Activated CD8-positive, alpha-beta memory T cell treated with anti-CD3 and anti-CD28 coated beads, Interleukin-2, amount 10 ng/mL, durations not matched to agents 7 days and 5 days (primary cell): Measurements from ENCODE around the gene EML6. TPM values are rescaled to one million over a fixed set of nuclear protein-coding genes. Genes with fewer than 3 reads are reported as not detected.

Experiments
- ATAC-seq: fragments of 150-1000 bp; cut with Tn5 transposase; one replicate; pipeline ENCODE4 v1.10.0; 2021; ENCODE audit warnings: moderate library complexity
- CTCF ChIA-PET: fragments of 350-600 bp; sonication (Branson Sonifier 250); formaldehyde crosslinking; loops from one replicate; lab custom pipeline; 2021; ENCODE audit warnings: antibody characterized with exemption; lab: Charles Lee
- DNase-seq: peaks from one replicate; pipeline ENCODE4 v3.0.0-alpha.2; 2020
- H3K27ac Mint-ChIP-seq: one replicate; pipeline ENCODE4 v1.8.0; 2021; ENCODE audit warnings: mild to moderate bottlenecking, mixed read lengths
- H3K27me3 Mint-ChIP-seq: one replicate; pipeline ENCODE4 v1.8.0; 2021; ENCODE audit warnings: mixed read lengths
- H3K36me3 Mint-ChIP-seq: one replicate; pipeline ENCODE4 v1.8.0; 2021; ENCODE audit warnings: mild to moderate bottlenecking, mixed read lengths
- H3K4me1 Mint-ChIP-seq: one replicate; pipeline ENCODE4 v1.8.0; 2021; ENCODE audit warnings: mixed read lengths
- H3K4me3 Mint-ChIP-seq: one replicate; pipeline ENCODE4 v1.8.0; 2021; ENCODE audit warnings: mild to moderate bottlenecking, moderate library complexity, mixed read lengths
- H3K9me3 Mint-ChIP-seq: one replicate; pipeline ENCODE4 v1.8.0; 2022; ENCODE audit warnings: low read depth, mixed read lengths
- total RNA-seq, 2 experiments: library from RNA; stranded (reverse); gene quantifications; one replicate each; pipeline ENCODE4 v1.2.3, GENCODE V29; 2021

Gene EML6
- total RNA-seq: 1 to 10 TPM; 1.5 to 3.1 TPM

DNA sequence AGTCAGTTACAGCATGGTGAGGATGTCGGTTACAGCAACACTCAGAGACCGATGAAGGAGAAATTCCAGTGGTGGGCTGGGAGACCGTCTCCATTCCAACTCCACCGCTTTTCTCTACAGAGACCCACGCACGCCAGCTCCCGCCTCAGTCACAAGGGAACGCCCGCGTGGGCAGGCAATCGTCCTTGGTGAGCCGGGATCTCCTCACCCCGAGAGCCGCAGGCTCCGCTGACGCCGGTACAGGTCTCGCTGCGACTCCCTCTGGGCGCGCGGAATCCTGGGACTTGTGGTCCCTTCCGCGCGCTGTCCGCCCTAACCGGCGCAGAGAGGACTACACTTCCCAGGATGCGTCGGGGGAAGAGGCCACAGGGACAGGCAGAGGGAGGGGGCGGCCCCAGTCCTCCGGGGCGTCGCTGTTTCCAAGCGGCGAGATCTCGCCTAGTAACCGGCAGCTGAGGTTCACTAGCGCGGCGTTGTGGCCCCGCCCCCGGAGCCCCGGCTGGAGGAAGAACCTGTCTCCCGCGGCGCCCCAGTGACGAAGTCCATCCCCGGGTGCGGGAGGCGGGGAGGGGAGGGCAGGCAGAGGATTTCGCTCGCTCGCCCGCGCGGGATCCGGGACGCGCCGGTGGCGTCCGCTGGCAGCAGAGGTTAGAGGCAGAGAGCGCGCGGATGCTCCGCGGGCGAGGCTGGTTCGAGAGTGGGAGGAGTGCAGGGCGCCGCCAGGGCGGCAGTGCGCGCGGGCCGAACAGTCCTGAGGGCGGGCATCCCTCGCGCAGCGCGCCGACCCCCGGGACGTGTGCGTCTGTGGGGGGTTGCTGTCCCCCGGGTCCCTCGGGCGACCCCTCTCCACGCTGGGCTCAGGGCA is at the start of gene EML6:
TSS of gene EML6 (plus strand) at position 532 of the 865 bp plus-strand sequence. CDS start 1,400 bp downstream, outside the sequence.
- Mint-ChIP-seq H3K27me3 (peaks cover 55% of the 10 kb centered on the region), H3K4me3 (peak within 1 kb of the TSS; percentile 88), H3K4me1 (peaks cover 16% of the 10 kb centered on the region), H3K36me3 (no peaks in the 10 kb centered on the region), H3K9me3 (no peaks in the 10 kb centered on the region), H3K27ac (peak within 1 kb of the TSS; percentile 82)
- CTCF ChIA-PET: interaction anchor here (0.6 to 1.5 kb wide), 10 partner anchors 14 to 327 kb away, joined by 3 to 7 read pairs (median 4); partner anchors contain the start of gene RTN4
- DNase-seq (peak; percentile 99), ATAC-seq (peak; percentile 95)

GRCh38 chr2:54675281-54675680 is 48.2 kb upstream of the EML6 start:
- Mint-ChIP-seq H3K27ac (no peak overlapping the region), H3K36me3 (peaks cover 10% of the 10 kb centered on the region), H3K4me3 (no peak overlapping the region), H3K4me1 (peaks cover 40% of the 10 kb centered on the region), H3K27me3 (peaks cover 56% of the 10 kb centered on the region), H3K9me3 (no peaks in the 10 kb centered on the region)
- DNase-seq (no peak), ATAC-seq (no peak)
- CTCF ChIA-PET: interaction anchor here (2.0 to 5.8 kb wide), 2 partner anchors 10 to 29 kb away, joined by 11 to 23 read pairs; no protein-coding TSS in a partner anchor

GRCh38 chr2:54675738-54676137 is 47.7 kb upstream of the EML6 start:
- H3K27me3 Mint-ChIP-seq: peaks cover 58% of the 10 kb centered on the region
- CTCF ChIA-PET: interaction anchor here (2.0 to 5.8 kb wide), 2 partner anchors 10 to 29 kb away, joined by 11 to 23 read pairs; no protein-coding TSS in a partner anchor

GRCh38 chr2:54676656-54677055 is 46.8 kb upstream of the EML6 start:
- ATAC-seq: no peak
- Mint-ChIP-seq H3K36me3 (no peaks in the 10 kb centered on the region), H3K27ac (no peak overlapping the region), H3K4me1 (peaks cover 54% of the 10 kb centered on the region), H3K27me3 (peaks cover 60% of the 10 kb centered on the region), H3K9me3 (no peaks in the 10 kb centered on the region), H3K4me3 (no peak overlapping the region)
- CTCF ChIA-PET: interaction anchor here (1.0 to 5.8 kb wide), 4 partner anchors 10 to 51 kb away, joined by 3 to 23 read pairs (median 4); no protein-coding TSS in a partner anchor
- no peak for DNase-seq

More at GRCh38 chr2:54675738-54676137, 47.7 kb upstream of the EML6 start:
- Mint-ChIP-seq H3K4me1 (peaks cover 45% of the 10 kb centered on the region), H3K4me3 (no peak overlapping the region), H3K27ac (no peak overlapping the region), H3K36me3 (peaks cover 5% of the 10 kb centered on the region), H3K9me3 (no peaks in the 10 kb centered on the region)
- DNase-seq (no peak), ATAC-seq (no peak)

DNA sequence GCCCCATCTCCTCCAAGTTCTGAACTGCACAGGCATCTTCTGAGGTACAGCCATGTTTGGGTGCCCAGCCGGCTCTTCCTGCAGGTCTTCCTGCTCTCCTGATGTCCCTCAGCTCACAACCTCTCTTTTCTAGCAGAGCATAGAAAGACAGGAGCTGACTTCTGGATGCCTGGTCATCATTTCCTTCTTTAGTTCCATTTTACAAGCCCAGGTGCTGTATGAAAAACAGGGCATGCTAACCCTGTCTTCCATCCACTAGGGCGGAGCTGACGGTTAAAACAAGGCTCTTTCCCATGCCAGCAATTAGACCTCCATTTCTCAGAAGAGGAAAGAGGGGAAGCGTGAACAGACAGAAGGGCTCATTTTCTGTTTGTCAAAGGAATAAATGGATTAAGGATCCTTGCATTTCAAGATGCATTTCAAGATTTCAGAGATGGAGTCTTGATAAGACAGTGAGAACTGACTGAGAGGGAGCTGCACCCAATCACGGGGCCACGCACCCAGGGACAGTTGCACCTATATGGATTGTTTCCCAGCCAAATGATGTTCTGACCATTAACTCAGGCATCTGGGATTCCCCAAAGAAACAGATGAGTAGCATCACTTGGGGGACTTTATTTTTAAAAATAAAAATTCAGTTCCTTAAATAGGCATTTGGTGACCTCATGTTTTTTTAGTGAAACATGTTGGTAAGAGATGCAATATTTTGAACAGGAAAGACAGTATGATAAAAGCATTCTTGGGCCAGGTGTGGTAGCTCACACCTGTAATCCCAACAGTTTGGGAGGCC is 45.8 kb upstream of the EML6 start:
- no peak overlapping the region for H3K27ac Mint-ChIP-seq
- H3K36me3 Mint-ChIP-seq: no peaks in the 10 kb centered on the region
- DNase-seq: no peak
- H3K4me1 Mint-ChIP-seq: peaks cover 57% of the 10 kb centered on the region
- H3K4me3 Mint-ChIP-seq: no peak overlapping the region
- no peak for ATAC-seq
- no peaks in the 10 kb centered on the region for H3K9me3 Mint-ChIP-seq
- CTCF ChIA-PET: interaction anchor here (1.0 to 5.9 kb wide), 6 partner anchors 9 to 50 kb away, joined by 3 to 41 read pairs (median 10); no protein-coding TSS in a partner anchor
- peaks cover 57% of the 10 kb centered on the region for H3K27me3 Mint-ChIP-seq

DNA sequence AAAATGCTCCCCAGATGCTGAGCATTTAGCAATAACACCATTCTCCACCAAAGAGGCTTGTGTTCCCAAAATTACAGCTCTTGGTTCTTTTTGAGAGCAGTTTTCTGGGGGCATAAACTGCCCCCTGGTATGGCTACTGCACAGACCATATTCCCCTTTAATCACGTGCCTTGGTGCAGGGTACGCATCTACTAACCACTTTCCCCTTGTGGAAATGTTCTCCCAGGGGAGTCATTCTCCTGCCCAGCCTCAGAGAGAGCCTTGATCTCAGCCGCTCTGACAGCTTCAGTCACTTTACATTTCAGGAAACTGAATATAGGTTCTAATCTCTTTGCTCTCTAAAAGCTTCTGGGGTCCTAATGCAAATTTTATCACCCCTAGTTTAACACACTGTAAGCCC is 44.7 kb upstream of the EML6 start:
- Mint-ChIP-seq H3K36me3 (no peaks in the 10 kb centered on the region), H3K27ac (no peak overlapping the region), H3K9me3 (no peaks in the 10 kb centered on the region), H3K4me3 (no peak overlapping the region), H3K4me1 (peaks cover 55% of the 10 kb centered on the region), H3K27me3 (peaks cover 61% of the 10 kb centered on the region)
- ATAC-seq (no peak), DNase-seq (no peak)
- CTCF ChIA-PET: interaction anchor here (1.3 to 5.9 kb wide), 5 partner anchors 13 to 26 kb away, joined by 3 to 41 read pairs (median 17); no protein-coding TSS in a partner anchor

GRCh38 chr2:54680397-54681041 is 42.9 kb upstream of the EML6 start:
- CTCF ChIA-PET: interaction anchor here (1.0 to 5.9 kb wide), 5 partner anchors 11 to 24 kb away, joined by 3 to 41 read pairs (median 17); no protein-coding TSS in a partner anchor
- DNase-seq (peak; percentile 74), ATAC-seq (peak; percentile 91)
- Mint-ChIP-seq H3K27ac (peak overlapping the region; percentile 78), H3K4me1 (peaks cover 53% of the 10 kb centered on the region), H3K36me3 (no peaks in the 10 kb centered on the region), H3K27me3 (peaks cover 64% of the 10 kb centered on the region), H3K9me3 (no peaks in the 10 kb centered on the region), H3K4me3 (peak overlapping the region; percentile 73)

DNA sequence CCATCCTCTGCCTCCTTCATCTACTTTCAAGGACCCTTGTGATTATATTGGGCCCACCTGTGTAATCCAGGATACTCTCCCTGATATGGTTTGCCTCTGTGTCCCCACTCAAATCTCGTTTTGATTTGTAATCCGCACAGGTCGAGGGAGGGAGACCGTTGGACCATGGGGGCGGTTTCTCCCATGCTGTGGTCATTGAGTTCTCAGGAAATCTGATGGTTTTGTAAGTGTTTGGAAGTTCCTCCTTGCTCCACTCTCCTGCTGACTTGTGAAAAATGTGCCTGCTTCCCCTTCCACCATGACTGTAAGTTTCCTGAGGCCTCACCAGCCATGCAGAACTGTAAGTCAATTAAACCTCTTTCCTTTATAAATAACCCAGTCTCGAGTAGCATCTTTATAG is 42.0 kb upstream of the EML6 start:
- ATAC-seq (no peak), DNase-seq (no peak)
- Mint-ChIP-seq H3K36me3 (no peaks in the 10 kb centered on the region), H3K27ac (peak overlapping the region; percentile 56), H3K9me3 (no peaks in the 10 kb centered on the region), H3K4me3 (peak overlapping the region; percentile 9), H3K27me3 (peaks cover 62% of the 10 kb centered on the region), H3K4me1 (peaks cover 53% of the 10 kb centered on the region)
- CTCF ChIA-PET: interaction anchor here (1.9 to 5.9 kb wide), 5 partner anchors 16 to 24 kb away, joined by 6 to 41 read pairs (median 17); no protein-coding TSS in a partner anchor

DNA sequence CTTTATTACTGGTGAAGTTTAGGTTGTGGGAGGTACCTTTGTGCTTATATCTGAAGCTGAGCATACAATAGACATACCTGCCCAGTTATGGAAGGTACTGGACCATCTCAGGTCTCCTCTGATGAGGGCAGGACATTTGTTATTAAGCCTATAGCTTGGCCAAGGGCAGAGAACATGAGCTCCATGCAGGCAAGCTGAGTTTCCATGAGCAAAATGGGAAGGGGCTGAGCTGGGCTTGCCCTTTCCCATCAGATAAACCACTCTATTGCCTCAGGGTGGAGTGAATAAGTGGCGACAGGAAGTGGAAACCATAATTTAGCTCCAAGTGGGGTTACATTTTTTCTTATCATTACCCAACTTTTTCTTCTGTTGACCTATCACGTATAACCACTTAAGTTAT is 39.9 kb upstream of the EML6 start:
- H3K4me3 Mint-ChIP-seq: no peak overlapping the region
- H3K27me3 Mint-ChIP-seq: peaks cover 54% of the 10 kb centered on the region
- CTCF ChIA-PET: interaction anchor here (1.0 to 5.9 kb wide), 4 partner anchors 11 to 26 kb away, joined by 4 to 41 read pairs (median 14); no protein-coding TSS in a partner anchor
- H3K27ac Mint-ChIP-seq: no peak overlapping the region
- ATAC-seq: no peak
- H3K9me3 Mint-ChIP-seq: no peaks in the 10 kb centered on the region
- peaks cover 58% of the 10 kb centered on the region for H3K4me1 Mint-ChIP-seq
- H3K36me3 Mint-ChIP-seq: peaks cover 1% of the 10 kb centered on the region
- no peak for DNase-seq

DNA sequence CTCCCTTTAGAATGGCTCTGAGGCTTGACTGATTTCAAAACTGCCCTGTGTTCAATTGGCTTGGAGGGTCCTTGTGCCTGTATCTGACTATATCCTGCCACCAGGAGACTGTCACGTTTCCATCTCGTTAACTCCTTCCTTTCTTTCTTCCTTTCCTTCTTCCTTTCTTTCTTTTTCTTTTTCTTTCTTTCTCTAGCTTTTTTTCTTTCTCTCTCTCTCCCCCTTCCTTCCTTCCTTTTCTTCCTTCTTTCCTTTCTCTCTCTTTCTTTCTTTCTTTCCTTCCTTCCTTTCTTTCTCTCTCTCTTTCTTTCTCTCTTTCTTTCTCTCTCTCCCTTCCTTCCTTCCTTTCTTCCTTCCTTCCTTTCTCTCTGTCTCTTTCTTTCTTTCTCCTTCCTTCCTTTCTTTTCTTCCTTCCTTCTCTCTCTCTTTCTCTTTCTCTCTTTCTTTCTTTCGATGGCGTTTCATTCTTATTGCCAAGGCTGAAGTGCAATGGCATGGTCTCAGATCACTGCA is 38.1 kb upstream of the EML6 start:
- H3K9me3 Mint-ChIP-seq: no peaks in the 10 kb centered on the region
- no peak overlapping the region for H3K27ac Mint-ChIP-seq
- H3K4me3 Mint-ChIP-seq: no peak overlapping the region
- DNase-seq: no peak
- no peak for ATAC-seq
- peaks cover 63% of the 10 kb centered on the region for H3K27me3 Mint-ChIP-seq
- H3K4me1 Mint-ChIP-seq: peaks cover 53% of the 10 kb centered on the region
- CTCF ChIA-PET: interaction anchor here (1.0 kb wide), 1 partner anchor 12 kb away, joined by 4 read pairs; no protein-coding TSS in a partner anchor
- H3K36me3 Mint-ChIP-seq: peaks cover 1% of the 10 kb centered on the region

GRCh38 chr2:54687595-54688152 is 35.8 kb upstream of the EML6 start:
- CTCF ChIA-PET: interaction anchor here (0.8 kb wide), 1 partner anchor 21 kb away, joined by 3 read pairs; no protein-coding TSS in a partner anchor
- Mint-ChIP-seq H3K36me3 (peaks cover 1% of the 10 kb centered on the region), H3K27me3 (peaks cover 65% of the 10 kb centered on the region), H3K4me3 (no peak overlapping the region), H3K27ac (no peak overlapping the region), H3K9me3 (no peaks in the 10 kb centered on the region), H3K4me1 (peaks cover 35% of the 10 kb centered on the region)
- ATAC-seq (peak; percentile 53), DNase-seq (no peak)
